GM18502 (cell line): ENCODE measurements around the gene ABCC10.
"Not testable (repeated sequence)": the region's sequence is repeated elsewhere in the genome, so short reads cannot be mapped to it uniquely, and the experiment has no call there.

Experiments used
- ATAC-seq: cut with Tn5 transposase; IDR thresholded peaks from one replicate; pipeline ENCODE4 v1.9.1; 2021; ENCODE audit warnings: mild to moderate bottlenecking; ENCODE audit not compliant: unreplicated experiment, poor library complexity

ABCC10 gene

DNA sequence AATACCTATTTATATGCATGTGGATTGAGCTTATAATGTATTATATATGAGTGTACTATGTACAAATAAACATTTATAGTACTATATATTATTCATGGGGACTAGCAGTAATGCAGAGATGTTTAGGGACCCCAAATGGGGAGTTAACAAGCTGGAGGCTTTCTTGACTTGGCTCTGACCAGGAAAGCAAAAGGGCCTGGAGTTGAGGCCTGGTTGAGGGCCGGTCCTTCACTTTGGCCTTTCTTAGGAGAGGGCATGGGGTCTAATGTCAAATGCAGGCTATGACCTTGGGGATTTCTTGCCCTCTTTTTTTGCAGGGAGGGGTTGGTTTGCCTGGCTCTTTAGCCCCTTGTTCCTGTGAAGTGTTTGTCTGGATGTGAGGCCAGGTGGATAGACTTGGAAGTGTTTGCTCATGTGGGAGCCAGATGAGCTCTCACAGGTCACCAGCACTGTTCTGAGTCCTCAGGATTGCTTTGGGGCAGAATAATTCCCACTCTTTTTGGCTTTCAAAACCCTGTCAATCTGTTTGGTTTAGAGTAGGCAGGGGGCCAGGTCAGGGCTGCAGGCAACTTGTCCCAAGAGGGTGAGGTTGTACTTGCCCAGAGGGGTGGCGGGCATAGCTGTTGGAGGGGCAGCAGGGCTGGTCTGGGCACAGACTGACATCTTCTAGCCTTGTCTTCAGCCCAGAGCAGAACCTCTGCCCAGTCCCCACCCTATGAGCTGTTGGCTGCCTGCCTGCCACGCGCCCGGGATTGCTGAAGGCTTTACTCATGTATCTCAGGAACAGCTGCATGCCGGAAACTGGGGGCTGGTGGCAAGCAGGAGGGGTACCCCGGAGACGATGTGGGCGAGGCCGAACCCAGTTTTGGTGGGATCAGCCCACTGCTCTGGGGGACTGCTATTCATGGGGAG lies 64.7 kb downstream of the ABCC10 start:
- ATAC-seq, result no peak

DNA sequence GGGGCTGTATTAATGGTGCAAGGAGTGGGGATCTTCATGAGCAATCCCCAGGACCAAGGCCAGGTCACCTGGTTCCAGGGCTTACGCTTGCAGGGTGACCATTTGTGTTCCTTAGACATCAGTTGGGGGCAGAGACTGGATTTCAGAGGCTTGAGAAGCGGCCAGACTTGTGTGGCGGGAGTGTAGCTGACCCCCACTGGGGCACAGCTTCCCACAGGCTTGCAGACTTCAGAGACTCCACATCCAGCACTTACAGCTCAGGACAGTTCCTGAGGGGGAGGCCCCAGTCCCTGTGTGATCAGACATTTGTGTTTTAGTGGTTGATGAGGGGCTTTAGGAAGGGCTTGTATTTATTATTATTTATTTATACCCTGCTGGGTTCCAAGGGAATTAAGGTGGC lies 65.3 kb downstream of the ABCC10 start:
- no peak for ATAC-seq

GRCh38 chr6:43493230-43493629 lies 65.9 kb downstream of the ABCC10 start:
- ATAC-seq, result no peak

GRCh38 chr6:43493833-43494232 lies 66.5 kb downstream of the ABCC10 start:
- no peak for ATAC-seq

DNA sequence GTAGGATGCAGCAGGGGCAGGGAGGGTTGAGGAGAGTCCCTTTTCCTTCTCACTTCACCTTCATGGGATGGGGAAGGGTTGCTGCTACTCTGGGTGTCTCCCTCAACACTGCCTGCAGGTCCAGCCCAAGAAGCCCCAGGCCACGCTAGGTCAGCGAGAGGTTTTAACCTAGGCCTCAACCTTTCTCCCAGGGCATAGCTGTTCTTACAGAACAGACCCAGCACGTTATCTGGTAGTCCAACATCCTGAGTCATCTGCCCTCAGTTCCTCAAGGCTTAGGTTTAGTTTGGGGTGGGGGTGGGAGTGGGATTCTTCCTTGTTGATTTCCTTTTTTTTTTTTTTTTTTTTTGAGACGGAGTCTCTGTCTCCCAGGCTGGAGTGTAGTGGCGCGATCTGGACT lies 67.0 kb downstream of the ABCC10 start:
- ATAC-seq, result no peak

DNA sequence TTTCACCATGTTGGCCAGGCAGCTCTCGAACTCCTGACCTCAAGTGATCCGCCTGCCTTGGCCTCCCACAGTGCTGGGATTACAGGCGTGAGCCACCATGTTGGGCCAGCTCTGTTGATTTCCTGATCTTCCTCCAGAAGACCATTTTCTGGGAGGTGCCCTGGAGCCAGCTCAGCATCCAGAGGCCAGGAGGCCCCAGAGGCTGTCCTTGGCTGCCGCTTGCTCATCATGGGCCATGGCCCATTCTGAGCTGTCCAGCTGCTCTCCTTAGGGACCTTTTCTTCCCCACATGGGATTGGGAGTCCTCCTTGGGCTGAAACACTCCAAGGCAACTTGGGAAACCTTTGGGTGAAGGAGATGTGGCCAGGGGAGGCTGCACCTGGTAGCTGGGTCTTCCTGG lies 67.4 kb downstream of the ABCC10 start:
- ATAC-seq, result no peak

GRCh38 chr6:43495409-43495941 lies 68.1 kb downstream of the ABCC10 start:
- ATAC-seq, result no peak

DNA sequence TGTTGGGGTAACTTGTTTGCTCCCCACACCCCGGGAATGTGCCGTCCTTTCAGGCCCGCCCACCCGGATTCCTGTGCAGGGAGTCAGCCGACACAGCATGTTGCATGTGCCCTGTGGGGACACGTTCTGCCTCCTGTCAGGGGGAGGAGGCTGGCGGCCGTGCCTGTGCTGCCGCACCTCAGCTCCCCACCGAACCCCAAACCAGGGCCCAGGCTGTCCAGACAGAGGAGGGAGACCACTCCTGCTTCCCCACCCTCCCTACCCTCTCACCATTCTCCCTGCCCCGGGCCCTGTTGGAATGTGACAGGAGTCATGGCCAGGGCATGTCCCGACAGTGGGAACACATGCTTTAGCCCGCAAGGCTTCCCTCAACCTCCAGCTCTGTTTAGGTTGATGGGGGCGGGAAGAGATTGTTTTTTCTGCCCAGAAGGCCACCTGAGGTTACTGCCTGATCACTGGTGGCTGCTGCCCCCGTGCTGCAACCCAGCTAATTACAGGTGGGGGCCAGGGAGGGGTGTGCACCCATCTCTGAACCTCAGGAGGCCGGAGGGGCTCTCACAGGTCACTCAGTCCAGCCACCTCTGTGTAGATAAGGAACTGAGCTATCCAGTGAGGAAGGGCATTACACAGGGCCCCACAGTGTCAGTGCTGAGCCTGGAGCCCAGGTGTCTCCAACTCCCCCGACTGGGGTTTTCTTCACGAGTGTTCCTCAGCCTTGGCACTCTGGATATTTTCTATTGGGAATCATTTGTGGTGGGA lies 69.2 kb downstream of the ABCC10 start:
- ATAC-seq, result no peak

GRCh38 chr6:43497129-43497396 lies 69.7 kb downstream of the ABCC10 start:
- no peak for ATAC-seq

DNA sequence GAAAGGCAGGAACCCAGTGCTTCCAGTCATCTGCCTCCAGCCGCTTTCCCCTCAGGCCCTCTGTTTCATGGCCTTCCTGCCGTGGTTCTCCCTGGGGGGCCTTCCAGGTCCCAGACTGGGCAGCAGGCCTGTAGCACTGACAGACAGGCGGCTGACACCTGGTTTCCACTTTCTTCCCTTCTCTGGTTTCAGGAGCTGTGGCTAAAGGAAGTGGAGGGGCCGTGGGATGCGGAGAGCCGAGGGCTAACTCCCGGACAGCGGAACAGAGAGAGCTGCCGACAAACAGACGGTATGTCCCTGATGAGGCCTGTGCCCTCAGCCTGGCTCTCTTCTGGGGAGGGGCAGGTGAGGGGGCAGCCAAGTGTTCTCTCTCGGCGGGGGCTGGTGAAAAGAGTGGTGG lies 70.3 kb downstream of the ABCC10 start:
- no peak for ATAC-seq

DNA sequence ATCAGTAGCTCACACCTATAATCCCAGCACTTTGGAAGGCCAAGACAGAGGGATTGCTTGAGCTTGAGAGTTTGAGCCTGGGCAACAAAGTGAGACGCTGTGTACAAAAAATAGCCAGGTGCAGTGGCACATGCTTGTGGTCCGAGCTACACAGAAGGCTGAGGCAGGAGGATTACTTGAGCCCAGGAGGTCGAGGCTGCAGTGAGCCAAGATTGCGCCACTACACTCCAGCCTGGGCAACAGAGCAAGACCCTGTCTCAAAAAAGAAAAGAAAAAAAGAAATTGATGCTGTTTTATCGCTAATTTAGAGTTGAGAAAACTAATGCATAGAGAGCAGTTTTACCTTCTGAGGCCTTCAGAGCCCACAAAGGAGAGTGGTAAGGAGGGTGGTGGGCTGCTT lies 71.0 kb downstream of the ABCC10 start:
- not testable (repeated sequence) for ATAC-seq

- no peak for ATAC-seq
These were observed 71.9 kb downstream of the ABCC10 start for GRCh38 chr6:43499028-43499815.
